HCT116 (cell line): ENCODE results near the gene WDR72.

Source experiments
- ATF3 ChIP-seq: IDR thresholded peaks from 2 replicates; pipeline ENCODE4 v1.6.1; 2012
- CEBPB ChIP-seq: IDR thresholded peaks from 2 replicates; pipeline ENCODE4 v1.6.1; 2012; ENCODE audit warnings: low read depth
- CTCF ChIP-seq, 3 experiments: fragments of 200-600 bp in 1 of 3; sonication (generic) in 1 of 3; IDR thresholded peaks in 2 of 3; conservative IDR thresholded peaks in 1 of 3; 2 replicates each; pipeline ENCODE4 v1.5.1; 2012 to 2017; ENCODE audit warnings: low read depth in 2 of 3, low read length in 2 of 3, antibody characterized with exemption in 1 of 3, borderline replicate concordance in 1 of 3, control low read depth in 1 of 3, mild to moderate bottlenecking in 1 of 3, mixed read lengths in 1 of 3, mixed run types in 1 of 3, moderate library complexity in 1 of 3; ENCODE audit not compliant: insufficient read depth in 1 of 3
- EZH2 ChIP-seq: fragments of 200-600 bp; sonication (generic); IDR thresholded peaks from 2 replicates; pipeline ENCODE4 v1.6.1; 2017; ENCODE audit warnings: antibody characterized with exemption, mixed run types
- EZH2phosphoT487 ChIP-seq: fragments of 200-600 bp; IDR thresholded peaks from 2 replicates; pipeline ENCODE4 v1.6.1; 2018; ENCODE audit warnings: antibody characterized with exemption, borderline replicate concordance
- FOSL1 ChIP-seq: IDR thresholded peaks from 2 replicates; pipeline ENCODE4 v1.6.1; 2012; ENCODE audit warnings: low read depth
- JUND ChIP-seq: IDR thresholded peaks from 2 replicates; pipeline ENCODE4 v1.6.1; 2012
- POLR2A ChIP-seq: IDR thresholded peaks from 2 replicates; pipeline ENCODE4 v1.7.0; 2011; ENCODE audit warnings: borderline replicate concordance; ENCODE audit not compliant: insufficient read depth, insufficient read length; ENCODE audit errors: extremely low read depth
- RAD21 ChIP-seq: IDR thresholded peaks from 2 replicates; pipeline ENCODE4 v1.6.1; 2012; ENCODE audit warnings: low read depth, mild to moderate bottlenecking
- SIN3A ChIP-seq: IDR thresholded peaks from 2 replicates; pipeline ENCODE4 v1.6.1; 2012; ENCODE audit warnings: low read depth
- ZNF274 ChIP-seq: fragments of 200-500 bp; sonication (Bioruptor generic); IDR thresholded peaks from 2 replicates; pipeline ENCODE4 v1.6.1; 2014; ENCODE audit warnings: mild to moderate bottlenecking, low read depth, low read length, inconsistent platforms
- TF ChIP-seq, protein P1 (sequence below): IDR thresholded peaks from 2 replicates; pipeline ENCODE4 v1.6.1; 2012

- TF ChIP-seq ATF3 (no peak), CTCF (IDR thresholded peaks at IDR 0.05 in 2 of 3, conservative IDR thresholded peaks at IDR 0.05 in 1 of 3; ENCODE audit: borderline replicate concordance in 1 of 3, insufficient read depth in 1 of 3, low read depth in 2 of 3, low read length in 2 of 3) (peak in 2 of 3 experiments; percentile 66 to 74; a peak in 4 of 6 replicates), CEBPB (peak; percentile 88), SIN3A (no peak), EZH2 (no peak), EZH2phosphoT487 (no peak), POLR2A (no peak), RAD21 (peak; percentile 42; the same call in 1 of the 2 replicates), FOSL1 (no peak), JUND (no peak), ZNF274 (no peak)
- TF ChIP-seq, protein P1, sequence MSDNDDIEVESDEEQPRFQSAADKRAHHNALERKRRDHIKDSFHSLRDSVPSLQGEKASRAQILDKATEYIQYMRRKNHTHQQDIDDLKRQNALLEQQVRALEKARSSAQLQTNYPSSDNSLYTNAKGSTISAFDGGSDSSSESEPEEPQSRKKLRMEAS, result no peak
These were observed 172.7 kb downstream of the WDR72 start for GRCh38 chr15:53586799-53587198.
